ENCODE measurements around the gene ADGRE2.

The ADGRE2 gene

DNA sequence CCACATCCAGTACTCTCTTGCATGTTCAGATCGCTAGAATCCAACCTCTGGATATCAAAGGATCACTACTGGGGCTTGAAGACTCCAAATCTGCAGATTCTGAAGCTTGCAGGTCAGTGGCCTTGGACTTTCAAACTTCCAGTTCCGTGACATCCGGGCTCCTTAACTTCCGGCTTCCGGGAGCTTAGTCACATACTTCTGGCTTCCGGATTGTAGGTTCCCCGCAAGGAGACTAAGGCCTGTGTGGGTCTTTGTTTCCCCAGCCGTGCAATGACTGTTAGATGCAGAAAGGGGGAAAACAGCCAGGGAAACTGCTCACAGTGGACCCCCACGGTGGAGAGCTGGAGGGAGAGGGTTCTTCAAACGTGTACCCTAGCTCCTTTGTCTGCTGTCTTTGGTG is 47.2 kb downstream of the ADGRE2 start:
- no peak for DNase-seq

DNA sequence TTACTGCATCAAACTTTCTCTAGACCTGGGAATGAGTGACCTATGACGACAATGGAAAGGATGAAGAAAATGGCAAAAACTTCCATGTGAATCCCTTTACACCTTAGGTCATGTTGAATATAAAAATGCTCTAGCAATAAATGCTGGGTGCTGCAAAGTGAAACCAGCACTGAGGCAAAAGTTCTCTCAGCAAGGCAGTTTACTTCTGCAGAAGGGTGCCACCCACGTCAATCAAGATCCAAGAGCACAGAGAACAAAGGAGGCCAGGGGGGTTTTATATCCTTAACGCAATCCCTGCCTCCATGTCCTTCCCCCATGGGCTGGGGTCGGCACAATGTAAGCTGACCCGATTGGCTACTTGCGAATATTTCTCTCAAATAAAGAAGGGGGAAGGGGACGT is 49.8 kb downstream of the ADGRE2 start:
- no peak for DNase-seq

DNA sequence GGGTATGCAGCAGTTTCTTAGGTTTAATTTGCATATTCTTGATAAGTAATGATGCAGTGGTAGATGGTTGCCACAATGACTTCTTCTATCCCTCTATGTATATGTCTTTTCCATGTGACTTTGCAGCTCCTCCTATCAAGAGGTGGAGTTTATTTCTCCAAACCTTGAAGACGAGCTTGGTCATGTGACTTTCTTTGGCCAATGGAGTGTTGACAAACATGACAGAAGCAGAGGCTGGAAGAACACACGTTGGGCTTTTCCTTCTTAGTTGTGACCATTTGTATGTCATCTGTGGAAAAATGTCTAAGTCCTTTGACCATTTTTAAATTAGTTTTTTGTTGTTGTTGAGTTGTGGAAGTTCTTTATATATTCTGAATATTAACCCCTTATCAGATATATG is 56.2 kb downstream of the ADGRE2 start:
- no peak for DNase-seq

DNA sequence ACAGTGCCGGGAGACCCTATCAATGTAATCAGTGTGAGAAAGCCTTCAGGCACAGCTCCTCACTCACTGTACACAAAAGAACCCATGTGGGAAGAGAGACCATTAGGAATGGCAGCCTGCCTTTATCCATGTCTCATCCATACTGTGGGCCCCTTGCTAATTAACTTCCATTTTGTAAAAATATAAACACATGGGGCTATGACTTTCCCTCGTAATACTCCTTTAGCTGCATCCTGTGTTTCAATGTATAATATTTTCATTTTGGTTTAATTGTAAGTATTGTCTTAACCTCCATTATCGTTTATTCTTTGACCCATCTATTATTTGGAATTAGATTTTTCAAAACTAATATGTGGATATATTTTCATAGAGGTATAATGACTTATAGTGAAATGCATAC is 59.2 kb downstream of the ADGRE2 start:
- DNase-seq = no peak

DNA sequence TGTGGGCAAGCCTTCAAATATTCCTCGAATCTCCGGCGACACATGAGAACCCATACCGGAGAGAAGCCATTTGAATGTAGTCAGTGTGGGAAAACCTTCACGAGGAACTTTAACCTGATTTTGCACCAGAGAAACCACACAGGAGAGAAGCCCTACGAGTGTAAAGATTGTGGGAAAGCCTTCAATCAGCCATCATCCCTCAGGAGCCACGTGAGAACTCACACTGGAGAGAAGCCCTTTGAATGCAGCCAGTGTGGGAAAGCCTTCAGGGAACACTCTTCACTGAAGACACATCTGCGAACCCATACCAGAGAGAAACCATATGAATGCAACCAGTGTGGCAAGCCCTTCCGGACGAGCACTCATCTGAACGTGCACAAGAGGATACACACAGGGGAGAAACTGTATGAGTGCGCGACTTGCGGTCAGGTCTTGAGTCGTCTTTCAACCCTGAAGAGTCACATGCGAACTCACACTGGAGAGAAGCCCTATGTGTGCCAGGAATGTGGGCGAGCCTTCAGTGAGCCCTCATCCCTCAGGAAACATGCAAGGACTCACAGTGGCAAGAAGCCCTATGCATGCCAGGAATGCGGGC is 59.7 kb downstream of the ADGRE2 start:
- no peak for DNase-seq

DNA sequence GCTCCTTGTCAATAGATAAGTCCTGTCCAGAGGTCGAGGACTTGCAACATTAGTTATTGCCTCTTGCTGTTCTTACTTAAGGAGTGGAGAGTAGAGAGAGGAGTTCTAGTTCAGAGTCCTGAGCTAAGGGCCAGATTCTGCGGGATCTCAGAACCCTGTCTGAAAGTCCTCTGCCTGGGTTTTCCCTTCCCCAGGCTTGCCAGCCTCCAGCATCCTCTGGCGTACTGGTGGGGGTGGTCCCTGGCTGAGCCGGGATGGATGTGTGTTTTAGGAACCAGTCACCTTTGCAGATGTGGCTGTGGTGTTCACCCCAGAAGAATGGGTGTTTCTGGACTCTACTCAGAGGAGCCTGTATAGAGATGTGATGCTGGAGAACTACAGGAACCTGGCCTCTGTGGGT is 62.5 kb downstream of the ADGRE2 start:
- DNase-seq = no peak

DNA sequence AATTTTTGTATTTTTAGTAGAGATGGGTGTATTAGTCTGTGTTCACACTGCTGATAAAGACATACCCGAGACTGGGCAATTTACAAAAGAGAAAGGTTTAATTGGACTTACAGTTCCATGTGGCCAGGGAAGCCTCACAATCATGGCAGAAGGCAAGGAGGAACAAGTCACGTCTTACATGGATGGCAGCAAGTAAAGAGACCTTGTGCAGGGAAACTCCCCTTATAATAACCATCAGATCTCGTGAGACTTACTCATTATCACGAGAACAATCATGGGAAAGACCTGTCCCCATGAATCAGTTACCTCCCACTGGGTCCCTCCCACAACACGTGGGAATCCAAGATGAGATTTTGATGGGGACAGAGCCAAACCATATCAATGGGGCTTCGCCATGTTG is 73.9 kb downstream of the ADGRE2 start:
- DNase-seq = no peak

DNA sequence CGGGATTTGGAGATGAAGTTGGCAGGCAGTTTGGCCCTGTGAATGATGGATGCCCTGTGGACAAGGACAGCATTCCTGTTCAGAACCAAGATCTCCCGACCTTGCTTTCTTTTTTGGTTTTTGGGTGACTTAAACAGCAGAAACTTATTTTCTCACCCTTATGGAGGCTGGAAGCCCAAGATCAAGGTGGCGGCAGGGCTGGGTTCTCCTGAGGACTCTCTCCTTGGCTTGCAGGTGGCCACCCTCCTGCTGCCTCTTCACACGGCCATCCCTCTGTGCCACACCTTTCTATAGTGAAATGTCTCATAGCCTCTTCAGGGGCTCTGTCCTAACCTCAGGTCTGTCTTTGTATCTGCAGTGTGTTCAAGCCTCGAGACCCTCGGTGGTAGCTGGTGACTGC is 74.5 kb downstream of the ADGRE2 start:
- DNase-seq = no peak

DNA sequence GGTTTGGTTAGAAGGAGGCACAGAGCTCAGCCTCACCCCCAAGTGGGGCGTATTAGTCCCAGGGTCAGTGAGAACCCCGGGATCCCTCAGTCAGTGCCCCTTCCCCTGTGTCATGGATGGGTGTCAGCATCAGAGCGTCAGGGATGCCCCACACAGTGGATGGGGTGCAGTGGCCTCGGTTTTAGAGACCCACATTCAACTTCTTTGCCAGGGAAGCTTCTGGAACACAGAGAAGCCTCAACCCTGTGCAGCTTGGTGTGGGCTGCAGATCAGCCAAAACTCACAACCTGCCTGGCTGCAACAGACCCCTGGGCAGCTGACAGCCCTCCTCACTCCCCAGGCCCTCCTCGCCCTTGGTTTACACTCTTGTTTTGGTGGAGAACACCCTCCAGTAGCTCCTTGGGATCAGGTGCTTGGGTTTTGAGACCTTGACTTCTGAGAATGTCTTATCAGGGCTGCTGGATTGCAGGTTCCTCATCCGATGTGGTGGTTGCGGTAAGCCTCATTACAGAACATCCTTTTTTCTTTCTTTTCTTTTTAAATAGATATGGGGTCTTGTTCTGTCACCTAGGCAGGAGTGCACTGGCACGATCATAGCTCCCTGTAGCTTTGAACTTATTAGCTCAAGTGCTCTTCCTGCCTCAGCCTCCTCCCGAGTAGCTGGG is 77.5 kb downstream of the ADGRE2 start:
- DNase-seq = no peak

- no peak for DNase-seq
Measured at GRCh38 chr19:14699641-14700040, 78.7 kb downstream of the ADGRE2 start.

GRCh38 chr19:14695471-14695870 is 82.9 kb downstream of the ADGRE2 start:
- DNase-seq = no peak

- no peak for DNase-seq
Measured at GRCh38 chr19:14694641-14695266, 83.6 kb downstream of the ADGRE2 start.

- peak; percentile 87 for DNase-seq
Measured at GRCh38 chr19:14689598-14690503, 88.5 kb downstream of the ADGRE2 start, which contains the start of gene ZNF333. TSS of gene ZNF333 (plus strand) at chr19:14690048. CDS start at chr19:14693492, 3,444 bp downstream.

DNA sequence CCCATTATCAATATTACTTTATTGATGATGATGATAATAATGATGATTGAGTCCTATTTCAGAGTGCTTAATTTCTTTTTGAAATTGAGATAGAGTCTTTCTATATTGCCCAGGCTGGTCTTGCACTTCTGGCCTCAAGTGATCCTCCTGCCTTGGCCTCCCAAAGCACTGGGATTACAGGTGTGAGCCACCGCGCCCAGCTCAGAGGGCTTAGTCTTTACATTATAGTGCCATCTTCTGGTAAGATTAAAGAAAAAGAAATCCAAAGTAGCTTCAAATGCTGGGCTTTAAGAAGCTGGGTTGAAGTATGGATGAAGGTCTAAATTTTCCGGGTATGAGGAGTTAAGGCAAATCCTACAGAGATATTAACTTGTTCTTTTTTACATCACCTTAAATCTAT is 91.9 kb downstream of the ADGRE2 start:
- no peak for DNase-seq

- DNase-seq = no peak
Measured at GRCh38 chr19:14683439-14683838, 94.9 kb downstream of the ADGRE2 start.

Data from NCI-H2107 (cell line).